Fibroblast of lung (primary cell): ENCODE measurements around the gene ALPK1. TPM values are rescaled to one million over a fixed set of nuclear protein-coding genes. Genes with fewer than 3 reads are reported as not detected.

Experiments
- DNase-seq, 2 donors: peaks; one replicate each; pipeline versions ENCODE4 v3.0.0 to v3.0.0-alpha.2; 2010; ENCODE audit warnings: low read depth in 2 of 2
- H2AFZ ChIP-seq: 2 replicates; pipeline ENCODE4 v1.5.1; 2012; ENCODE audit warnings: low read length, control low read depth, inconsistent platforms
- H3K27ac ChIP-seq: 2 replicates; pipeline ENCODE4 v1.5.1; 2011; ENCODE audit warnings: low read length, control low read depth; ENCODE audit not compliant: insufficient read depth
- H3K27me3 ChIP-seq: 2 replicates; pipeline ENCODE4 v1.5.1; 2011; ENCODE audit warnings: mild to moderate bottlenecking, low read length; ENCODE audit not compliant: control insufficient read depth, insufficient read depth
- H3K36me3 ChIP-seq: 2 replicates; pipeline ENCODE4 v1.5.1; 2011; ENCODE audit warnings: low read length; ENCODE audit not compliant: control insufficient read depth, insufficient read depth
- H3K4me1 ChIP-seq: 2 replicates; pipeline ENCODE4 v1.5.1; 2011; ENCODE audit warnings: low read length; ENCODE audit not compliant: control insufficient read depth, insufficient read depth; ENCODE audit errors: extremely low read depth
- H3K4me2 ChIP-seq: 2 replicates; pipeline ENCODE4 v1.5.1; 2011; ENCODE audit warnings: low read length, control low read depth; ENCODE audit not compliant: insufficient read depth; ENCODE audit errors: extremely low read depth
- H3K4me3 ChIP-seq, 4 experiments: fragments of 200-600 bp in 1 of 4; sonication (generic) in 1 of 4; replicated peaks in 1 of 4; 2 replicates each; pipeline ENCODE4 v1.5.1; 2011 to 2016; ENCODE audit warnings: low read length in 4 of 4, low read depth in 3 of 4, mild to moderate bottlenecking in 3 of 4, control low read depth in 2 of 4, inconsistent platforms in 1 of 4, mixed read lengths in 1 of 4; ENCODE audit not compliant: insufficient read depth in 1 of 4; ENCODE audit errors: control extremely low read depth in 1 of 4
- H3K79me2 ChIP-seq: 2 replicates; pipeline ENCODE4 v1.5.1; 2012; ENCODE audit warnings: mild to moderate bottlenecking, low read length, inconsistent platforms; ENCODE audit not compliant: control insufficient read depth, insufficient read depth
- H3K9ac ChIP-seq: 2 replicates; pipeline ENCODE4 v1.5.1; 2011; ENCODE audit warnings: mild to moderate bottlenecking, low read length, control low read depth; ENCODE audit not compliant: insufficient read depth
- H3K9me3 ChIP-seq: 2 replicates; pipeline ENCODE4 v1.5.1; 2012; ENCODE audit warnings: low read depth, low read length; ENCODE audit not compliant: control insufficient read depth, insufficient read depth
- H4K20me1 ChIP-seq: 2 replicates; pipeline ENCODE4 v1.5.1; 2011; ENCODE audit warnings: low read length; ENCODE audit not compliant: control insufficient read depth, insufficient read depth; ENCODE audit errors: extremely low read depth
- EZH2 ChIP-seq: IDR thresholded peaks from 2 replicates; pipeline ENCODE4 v1.5.1; 2012; ENCODE audit warnings: low read length, control low read depth, mild to moderate bottlenecking; ENCODE audit errors: missing control alignments
- polyA plus RNA-seq, 2 donors: library from polyadenylated mRNA; depleted of rRNA in 1 of 2; stranded (reverse) in 1 of 2; unstranded in 1 of 2; fragments of >200 nt; gene quantifications; 2 replicates each; pipeline ENCODE4 v1.2.1, GENCODE V29; 2011 to 2012; ENCODE audit warnings: missing spikeins in 1 of 2
- total RNA-seq: library from RNA; depleted of rRNA; stranded (reverse); fragments of >200 nt; gene quantifications from 2 replicates; pipeline ENCODE4 v1.2.1, GENCODE V29; 2014
- TF ChIP-seq, protein P1 (sequence below), 2 donors: IDR thresholded peaks in 1 of 2; conservative IDR thresholded peaks in 1 of 2; 1 replicate in 1 of 2; 2 replicates in 1 of 2; pipeline ENCODE4 v1.5.1; 2011 to 2012; ENCODE audit warnings: low read length in 2 of 2, control low read depth in 1 of 2, inconsistent platforms in 1 of 2, low read depth in 1 of 2, mild to moderate bottlenecking in 1 of 2

Gene ALPK1
- total and polyA plus RNA-seq, 2 donors (not counting 1 experiment from before 2014, with no cell fraction given): 9.3 to 50.2 TPM

GRCh38 chr4:112371361-112371760, 74.2 kb downstream of the ALPK1 start:
- no peaks in the 10 kb centered on the region for H3K4me1 ChIP-seq
- H3K9ac ChIP-seq: no peak overlapping the region
- H3K4me3 ChIP-seq: no peak overlapping the region
- H2AFZ ChIP-seq: no peak overlapping the region
- no peak for TF ChIP-seq EZH2
- H3K4me2 ChIP-seq: no peak overlapping the region
- DNase-seq: no peak
- H3K27me3 ChIP-seq: no peaks in the 10 kb centered on the region
- H3K9me3 ChIP-seq: no peaks in the 10 kb centered on the region
- no peak overlapping the region for H3K27ac ChIP-seq
- no peaks in the 10 kb centered on the region for H3K79me2 ChIP-seq
- H3K36me3 ChIP-seq: no peaks in the 10 kb centered on the region
- H4K20me1 ChIP-seq: no peaks in the 10 kb centered on the region

GRCh38 chr4:112374850-112375249, 77.7 kb downstream of the ALPK1 start:
- Histone ChIP-seq H3K27ac (no peak overlapping the region), H2AFZ (no peak overlapping the region), H3K4me3 (no peak overlapping the region), H3K4me1 (no peaks in the 10 kb centered on the region), H3K9ac (no peak overlapping the region), H3K36me3 (no peaks in the 10 kb centered on the region), H3K79me2 (no peaks in the 10 kb centered on the region), H3K9me3 (no peaks in the 10 kb centered on the region), H3K4me2 (no peak overlapping the region), H3K27me3 (no peaks in the 10 kb centered on the region), H4K20me1 (no peaks in the 10 kb centered on the region)
- DNase-seq: no peak
- TF ChIP-seq, protein P1, sequence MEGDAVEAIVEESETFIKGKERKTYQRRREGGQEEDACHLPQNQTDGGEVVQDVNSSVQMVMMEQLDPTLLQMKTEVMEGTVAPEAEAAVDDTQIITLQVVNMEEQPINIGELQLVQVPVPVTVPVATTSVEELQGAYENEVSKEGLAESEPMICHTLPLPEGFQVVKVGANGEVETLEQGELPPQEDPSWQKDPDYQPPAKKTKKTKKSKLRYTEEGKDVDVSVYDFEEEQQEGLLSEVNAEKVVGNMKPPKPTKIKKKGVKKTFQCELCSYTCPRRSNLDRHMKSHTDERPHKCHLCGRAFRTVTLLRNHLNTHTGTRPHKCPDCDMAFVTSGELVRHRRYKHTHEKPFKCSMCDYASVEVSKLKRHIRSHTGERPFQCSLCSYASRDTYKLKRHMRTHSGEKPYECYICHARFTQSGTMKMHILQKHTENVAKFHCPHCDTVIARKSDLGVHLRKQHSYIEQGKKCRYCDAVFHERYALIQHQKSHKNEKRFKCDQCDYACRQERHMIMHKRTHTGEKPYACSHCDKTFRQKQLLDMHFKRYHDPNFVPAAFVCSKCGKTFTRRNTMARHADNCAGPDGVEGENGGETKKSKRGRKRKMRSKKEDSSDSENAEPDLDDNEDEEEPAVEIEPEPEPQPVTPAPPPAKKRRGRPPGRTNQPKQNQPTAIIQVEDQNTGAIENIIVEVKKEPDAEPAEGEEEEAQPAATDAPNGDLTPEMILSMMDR (conservative IDR thresholded peaks at IDR 0.05 in 1 of 2, IDR thresholded peaks at IDR 0.05 in 1 of 2; ENCODE audit: low read depth in 1 of 2, low read length in 2 of 2): no peak
- TF ChIP-seq EZH2: no peak

GRCh38 chr4:112377171-112377570, 80.0 kb downstream of the ALPK1 start:
- H3K9me3 ChIP-seq: no peaks in the 10 kb centered on the region
- H3K4me3 ChIP-seq: no peak overlapping the region
- H4K20me1 ChIP-seq: no peaks in the 10 kb centered on the region
- H3K27me3 ChIP-seq: no peaks in the 10 kb centered on the region
- no peak overlapping the region for H3K4me2 ChIP-seq
- no peak for DNase-seq
- TF ChIP-seq, protein P1 (conservative IDR thresholded peaks at IDR 0.05 in 1 of 2, IDR thresholded peaks at IDR 0.05 in 1 of 2; ENCODE audit: low read depth in 1 of 2, low read length in 2 of 2): no peak
- no peak for TF ChIP-seq EZH2
- no peaks in the 10 kb centered on the region for H3K4me1 ChIP-seq
- no peaks in the 10 kb centered on the region for H3K36me3 ChIP-seq
- H2AFZ ChIP-seq: no peak overlapping the region
- no peak overlapping the region for H3K27ac ChIP-seq
- H3K9ac ChIP-seq: no peak overlapping the region
- no peaks in the 10 kb centered on the region for H3K79me2 ChIP-seq
